Measurements from ENCODE around the gene PAMR1. TPM values are rescaled to one million over a fixed set of nuclear protein-coding genes. Genes with fewer than 3 reads are reported as not detected.
A peak's percentile ranks its signal among the peaks of the same experiment; 100 is the strongest.

The PAMR1 gene
- total and polyA plus RNA-seq, 4 donors = 0.60 to 15.2 (median 1.4) TPM

- Histone ChIP-seq H3K27me3 (ENCODE audit: control insufficient read depth in 3 of 3, insufficient read depth in 3 of 3, low read length in 2 of 3) (no peaks in the 10 kb centered on the region), H3K9ac (ENCODE audit: insufficient read depth in 1 of 2, low read length in 2 of 2) (no peak overlapping the region), H3K9me3 (ENCODE audit: control insufficient read depth in 4 of 4, insufficient read depth in 3 of 4, low read length in 3 of 4) (peaks cover 0 to 4% (median 0%) of the 10 kb centered on the region in 4 donors), H3K36me3 (ENCODE audit: control insufficient read depth in 4 of 4, insufficient read depth in 4 of 4, low read length in 4 of 4) (no peaks in the 10 kb centered on the region), H3K4me1 (ENCODE audit: control insufficient read depth in 5 of 5, insufficient read depth in 5 of 5, low read length in 5 of 5) (peaks cover 1 to 35% (median 13%) of the 10 kb centered on the region in 5 donors), H3K4me3 (no peak overlapping the region), H3K27ac (ENCODE audit: low read depth in 1 of 2, low read length in 1 of 2) (peak overlapping the region; percentile 66 to 67)
- ATAC-seq (ENCODE audit: insufficient read depth, low FRiP score) (peak; percentile 63), DNase-seq (peak; percentile 52 to 81 (median 63))
- TF ChIP-seq CTCF (IDR thresholded peaks at IDR 0.05; ENCODE audit: control extremely low read depth, extremely low read depth) = no peak
- WGBS, 2 donors = 52 to 72% methylated on average over 7 of the region's 7 CpGs
Observed at GRCh38 chr11:35539781-35540281, 14.4 kb upstream of the PAMR1 start.

GRCh38 chr11:35539256-35539655 is 13.8 kb upstream of the PAMR1 start:
- no peak for DNase-seq
- TF ChIP-seq CTCF (IDR thresholded peaks at IDR 0.05; ENCODE audit: control extremely low read depth, extremely low read depth) = no peak
- peaks cover 0 to 4% (median 0%) of the 10 kb centered on the region in 4 donors for H3K9me3 ChIP-seq (ENCODE audit: control insufficient read depth in 4 of 4, insufficient read depth in 3 of 4, low read length in 3 of 4)
- no peaks in the 10 kb centered on the region for H3K36me3 ChIP-seq (ENCODE audit: control insufficient read depth in 4 of 4, insufficient read depth in 4 of 4, low read length in 4 of 4)
- peaks cover 1 to 35% (median 13%) of the 10 kb centered on the region in 5 donors for H3K4me1 ChIP-seq (ENCODE audit: control insufficient read depth in 5 of 5, insufficient read depth in 5 of 5, low read length in 5 of 5)
- no peaks in the 10 kb centered on the region for H3K27me3 ChIP-seq (ENCODE audit: control insufficient read depth in 3 of 3, insufficient read depth in 3 of 3, low read length in 2 of 3)
- peak overlapping the region in 1 of 2 donors; percentile 9 for H3K27ac ChIP-seq (ENCODE audit: low read depth in 1 of 2, low read length in 1 of 2)
- H3K9ac ChIP-seq (ENCODE audit: insufficient read depth in 1 of 2, low read length in 2 of 2) = no peak overlapping the region
- ATAC-seq (ENCODE audit: insufficient read depth, low FRiP score) = no peak
- 53 to 63% methylated on average over 3 of the region's 3 CpGs for WGBS, 2 donors
- H3K4me3 ChIP-seq = no peak overlapping the region

GRCh38 chr11:35536470-35536869 is 11.1 kb upstream of the PAMR1 start:
- Histone ChIP-seq H3K4me1 (ENCODE audit: control insufficient read depth in 5 of 5, insufficient read depth in 5 of 5, low read length in 5 of 5) (peaks cover 1 to 26% (median 8%) of the 10 kb centered on the region in 5 donors), H3K36me3 (ENCODE audit: control insufficient read depth in 4 of 4, insufficient read depth in 4 of 4, low read length in 4 of 4) (no peaks in the 10 kb centered on the region), H3K9me3 (ENCODE audit: control insufficient read depth in 4 of 4, insufficient read depth in 3 of 4, low read length in 3 of 4) (peaks cover 0 to 4% (median 0%) of the 10 kb centered on the region in 4 donors), H3K4me3 (no peak overlapping the region), H3K27me3 (ENCODE audit: control insufficient read depth in 3 of 3, insufficient read depth in 3 of 3, low read length in 2 of 3) (no peaks in the 10 kb centered on the region), H3K27ac (ENCODE audit: low read depth in 1 of 2, low read length in 1 of 2) (no peak overlapping the region), H3K9ac (ENCODE audit: insufficient read depth in 1 of 2, low read length in 2 of 2) (no peak overlapping the region)
- 91 to 94% methylated on average over 7 of the region's 7 CpGs for WGBS, 2 donors
- no peak for ATAC-seq (ENCODE audit: insufficient read depth, low FRiP score)
- TF ChIP-seq CTCF (IDR thresholded peaks at IDR 0.05; ENCODE audit: control extremely low read depth, extremely low read depth) = no peak
- DNase-seq = no peak

- Histone ChIP-seq H3K27ac (ENCODE audit: low read depth in 1 of 2, low read length in 1 of 2) (no peak overlapping the region), H3K9ac (ENCODE audit: insufficient read depth in 1 of 2, low read length in 2 of 2) (no peak overlapping the region), H3K27me3 (ENCODE audit: control insufficient read depth in 3 of 3, insufficient read depth in 3 of 3, low read length in 2 of 3) (no peaks in the 10 kb centered on the region), H3K36me3 (ENCODE audit: control insufficient read depth in 4 of 4, insufficient read depth in 4 of 4, low read length in 4 of 4) (no peaks in the 10 kb centered on the region), H3K9me3 (ENCODE audit: control insufficient read depth in 4 of 4, insufficient read depth in 3 of 4, low read length in 3 of 4) (peaks cover 0 to 6% (median 0%) of the 10 kb centered on the region in 4 donors), H3K4me1 (ENCODE audit: control insufficient read depth in 5 of 5, insufficient read depth in 5 of 5, low read length in 5 of 5) (peaks cover 0 to 6% (median 0%) of the 10 kb centered on the region in 5 donors), H3K4me3 (no peak overlapping the region)
- no peak for DNase-seq
- WGBS, 2 donors = 77 to 89% methylated on average over 1 of the region's 1 CpG
- TF ChIP-seq CTCF (IDR thresholded peaks at IDR 0.05; ENCODE audit: control extremely low read depth, extremely low read depth) = no peak
- no peak for ATAC-seq (ENCODE audit: insufficient read depth, low FRiP score)
Observed at GRCh38 chr11:35531246-35531645, 5.8 kb upstream of the PAMR1 start.
